Duodenal mucosa (tissue), 2 donors: ENCODE measurements around the gene UTS2.

Experiments
- H3K27ac ChIP-seq: one replicate; pipeline ENCODE4 v1.7.0; 2013; ENCODE audit warnings: low read depth, low read length
- H3K27me3 ChIP-seq, 2 donors: one replicate each; pipeline ENCODE4 v1.7.0; 2013; ENCODE audit warnings: low read length in 2 of 2, control low read depth in 1 of 2; ENCODE audit not compliant: insufficient read depth in 2 of 2, control insufficient read depth in 1 of 2
- H3K36me3 ChIP-seq, 2 donors: one replicate each; pipeline ENCODE4 v1.7.0; 2013; ENCODE audit warnings: low read length in 2 of 2, control low read depth in 1 of 2; ENCODE audit not compliant: insufficient read depth in 2 of 2, control insufficient read depth in 1 of 2
- H3K4me1 ChIP-seq, 2 donors: one replicate each; pipeline ENCODE4 v1.7.0; 2013; ENCODE audit warnings: low read length in 2 of 2, control low read depth in 1 of 2; ENCODE audit not compliant: insufficient read depth in 2 of 2, control insufficient read depth in 1 of 2
- H3K4me3 ChIP-seq, 2 donors: one replicate each; pipeline ENCODE4 v1.7.0; 2013; ENCODE audit warnings: low read length in 2 of 2, low read depth in 1 of 2
- H3K9ac ChIP-seq, 2 donors: one replicate each; pipeline ENCODE4 v1.7.0; 2013; ENCODE audit warnings: low read length in 2 of 2, low read depth in 1 of 2
- H3K9me3 ChIP-seq, 2 donors: one replicate each; pipeline ENCODE4 v1.7.0; 2013; ENCODE audit warnings: low read length in 2 of 2, control low read depth in 1 of 2; ENCODE audit not compliant: control insufficient read depth in 1 of 2

UTS2 gene

DNA sequence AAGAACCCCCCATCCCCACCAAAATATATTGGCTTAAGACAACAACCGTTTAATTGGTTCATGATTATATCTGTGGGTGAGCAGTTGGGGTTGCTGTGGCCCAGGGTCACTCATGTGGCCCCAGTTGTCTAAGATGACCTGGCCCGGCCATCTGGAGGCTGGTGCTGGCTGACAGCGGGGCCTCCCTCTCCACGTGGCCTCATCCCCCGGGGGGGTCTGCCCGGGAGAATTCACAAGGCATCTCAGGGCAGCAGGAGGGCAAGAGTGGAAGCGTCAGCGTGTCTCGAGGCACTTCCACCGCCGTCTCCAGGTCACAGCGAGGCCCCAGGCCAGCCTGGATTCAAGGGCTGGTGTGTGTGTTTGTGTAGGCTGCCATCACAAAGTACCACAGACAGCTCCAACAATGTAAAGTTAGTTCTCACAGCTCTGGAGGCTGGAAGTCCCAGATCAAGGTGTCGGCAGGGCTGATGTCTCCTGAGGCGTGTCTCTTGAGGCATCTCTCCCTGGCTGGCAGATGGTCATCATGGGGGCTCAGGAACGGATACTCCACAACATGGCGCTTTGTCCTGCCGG, 11.0 kb upstream of the UTS2 start:
- Histone ChIP-seq H3K4me1 (no peaks in the 10 kb centered on the region), H3K27ac (no peak overlapping the region), H3K9ac (no peak overlapping the region), H3K36me3 (no peaks in the 10 kb centered on the region), H3K4me3 (no peak overlapping the region), H3K27me3 (no peaks in the 10 kb centered on the region), H3K9me3 (no peaks in the 10 kb centered on the region)

DNA sequence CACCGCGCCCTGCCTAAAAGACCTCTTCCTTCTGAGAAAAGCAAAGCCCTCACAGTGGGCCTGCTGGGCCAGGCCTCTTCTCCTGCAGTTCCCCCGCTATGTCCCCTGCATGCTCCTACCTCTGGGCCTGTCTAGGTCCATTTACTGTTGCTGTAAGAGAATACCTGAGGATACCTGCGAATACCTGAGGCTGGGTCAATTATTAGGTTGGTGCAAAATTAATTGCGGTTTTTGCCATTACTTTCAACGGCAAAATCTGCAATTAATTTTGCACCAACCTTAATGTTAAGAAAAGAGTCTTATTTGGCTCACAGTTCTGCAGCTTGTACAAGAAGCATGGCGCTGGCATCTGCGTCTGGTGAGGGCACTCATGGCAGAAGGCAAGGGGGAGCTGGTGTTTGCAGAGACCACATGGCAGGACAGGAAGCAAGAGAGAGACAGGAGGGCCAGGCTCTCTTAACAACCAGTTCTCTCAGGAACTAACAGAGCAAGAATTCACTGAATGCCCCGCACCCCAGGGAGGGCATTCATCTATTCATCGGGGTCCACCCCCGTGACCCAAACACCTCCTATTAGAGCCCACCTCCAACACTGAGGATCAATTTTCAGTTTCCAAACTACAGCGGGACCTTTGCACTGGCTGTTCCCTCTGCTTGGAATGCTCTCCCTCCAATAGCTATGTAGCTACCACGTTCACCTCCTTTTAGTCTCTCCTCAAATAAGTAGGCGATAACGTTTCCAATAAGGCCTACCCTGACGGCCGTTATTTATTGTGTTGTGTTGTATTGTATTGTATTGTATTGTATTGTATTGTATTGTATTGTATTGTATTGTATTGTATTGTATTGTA, 9.6 kb upstream of the UTS2 start:
- H3K9ac ChIP-seq: no peak overlapping the region
- H3K9me3 ChIP-seq: no peaks in the 10 kb centered on the region
- no peaks in the 10 kb centered on the region for H3K27me3 ChIP-seq
- H3K4me3 ChIP-seq: no peak overlapping the region
- H3K36me3 ChIP-seq: no peaks in the 10 kb centered on the region
- no peak overlapping the region for H3K27ac ChIP-seq
- no peaks in the 10 kb centered on the region for H3K4me1 ChIP-seq

- Histone ChIP-seq H3K9me3 (no peaks in the 10 kb centered on the region), H3K27ac (no peak overlapping the region), H3K27me3 (no peaks in the 10 kb centered on the region), H3K9ac (no peak overlapping the region), H3K4me1 (no peaks in the 10 kb centered on the region), H3K36me3 (no peaks in the 10 kb centered on the region), H3K4me3 (no peak overlapping the region)
Observed at GRCh38 chr1:7861452-7861851, 8.6 kb upstream of the UTS2 start.

- Histone ChIP-seq H3K9ac (no peak overlapping the region), H3K9me3 (no peaks in the 10 kb centered on the region), H3K36me3 (no peaks in the 10 kb centered on the region), H3K27ac (no peak overlapping the region), H3K4me3 (no peak overlapping the region), H3K4me1 (no peaks in the 10 kb centered on the region), H3K27me3 (no peaks in the 10 kb centered on the region)
Observed at GRCh38 chr1:7860130-7860529, 7.3 kb upstream of the UTS2 start.

GRCh38 chr1:7859406-7859805, 6.5 kb upstream of the UTS2 start:
- no peaks in the 10 kb centered on the region for H3K4me1 ChIP-seq
- H3K27me3 ChIP-seq: no peaks in the 10 kb centered on the region
- no peak overlapping the region for H3K9ac ChIP-seq
- no peak overlapping the region for H3K4me3 ChIP-seq
- H3K9me3 ChIP-seq: no peaks in the 10 kb centered on the region
- no peak overlapping the region for H3K27ac ChIP-seq
- no peaks in the 10 kb centered on the region for H3K36me3 ChIP-seq

GRCh38 chr1:7857985-7858384, 5.1 kb upstream of the UTS2 start:
- H3K27me3 ChIP-seq: no peaks in the 10 kb centered on the region
- no peak overlapping the region for H3K27ac ChIP-seq
- H3K9me3 ChIP-seq: no peaks in the 10 kb centered on the region
- no peaks in the 10 kb centered on the region for H3K4me1 ChIP-seq
- no peaks in the 10 kb centered on the region for H3K36me3 ChIP-seq
- no peak overlapping the region for H3K4me3 ChIP-seq
- no peak overlapping the region for H3K9ac ChIP-seq

- Histone ChIP-seq H3K4me3 (no peak overlapping the region), H3K27me3 (no peaks in the 10 kb centered on the region), H3K27ac (no peak overlapping the region), H3K9me3 (no peaks in the 10 kb centered on the region), H3K36me3 (no peaks in the 10 kb centered on the region), H3K4me1 (no peaks in the 10 kb centered on the region), H3K9ac (no peak overlapping the region)
Observed at GRCh38 chr1:7857000-7857399, 4.1 kb upstream of the UTS2 start.

- H3K36me3 ChIP-seq: no peaks in the 10 kb centered on the region
- H3K27me3 ChIP-seq: no peaks in the 10 kb centered on the region
- no peaks in the 10 kb centered on the region for H3K4me1 ChIP-seq
- no peaks in the 10 kb centered on the region for H3K9me3 ChIP-seq
- H3K9ac ChIP-seq: no peak overlapping the region
- H3K4me3 ChIP-seq: no peak overlapping the region
- no peak overlapping the region for H3K27ac ChIP-seq
Observed at GRCh38 chr1:7856345-7856744, 3.5 kb upstream of the UTS2 start.

GRCh38 chr1:7853684-7854026, 790 bp upstream of the UTS2 start:
- no peak overlapping the region for H3K9ac ChIP-seq
- H3K4me3 ChIP-seq: no peak overlapping the region
- no peaks in the 10 kb centered on the region for H3K36me3 ChIP-seq
- no peaks in the 10 kb centered on the region for H3K9me3 ChIP-seq
- no peaks in the 10 kb centered on the region for H3K27me3 ChIP-seq
- no peak overlapping the region for H3K27ac ChIP-seq
- H3K4me1 ChIP-seq: no peaks in the 10 kb centered on the region

- H3K27me3 ChIP-seq: no peaks in the 10 kb centered on the region
- H3K36me3 ChIP-seq: no peaks in the 10 kb centered on the region
- H3K27ac ChIP-seq: no peak overlapping the region
- no peak overlapping the region for H3K4me3 ChIP-seq
- H3K9me3 ChIP-seq: no peaks in the 10 kb centered on the region
- H3K4me1 ChIP-seq: no peaks in the 10 kb centered on the region
- H3K9ac ChIP-seq: no peak overlapping the region
Observed at GRCh38 chr1:7850786-7851185, 2.1 kb downstream of the UTS2 start.
